GM06990 (cell line): ENCODE measurements around the gene SIGLEC1.

Experiments used
- DNase-seq: peaks from one replicate; pipeline ENCODE4 v3.0.0-alpha.2; 2011; ENCODE audit not compliant: insufficient read length; ENCODE audit errors: extremely low read depth
- H3K27me3 ChIP-seq: replicated peaks from 2 replicates; pipeline ENCODE4 v1.6.0; 2011; ENCODE audit warnings: low read length; ENCODE audit not compliant: control insufficient read depth, insufficient read depth
- H3K36me3 ChIP-seq: 2 replicates; pipeline ENCODE4 v1.5.1; 2011; ENCODE audit warnings: low read length; ENCODE audit not compliant: control insufficient read depth, insufficient read depth
- H3K4me3 ChIP-seq: replicated peaks from 2 replicates; pipeline ENCODE4 v1.5.1; 2011; ENCODE audit warnings: low read depth, mild to moderate bottlenecking, control low read depth, low read length
- CTCF ChIP-seq: IDR thresholded peaks from 2 replicates; pipeline ENCODE4 v1.5.1; 2011; ENCODE audit warnings: low read length, control low read depth, mild to moderate bottlenecking, inconsistent platforms; ENCODE audit not compliant: insufficient read depth, poor library complexity, severe bottlenecking

Gene SIGLEC1

GRCh38 chr20:3670945-3671344 lies 41.5 kb downstream of the SIGLEC1 start:
- no peaks in the 10 kb centered on the region; the same call in 1 of the 2 replicates for H3K27me3 ChIP-seq
- no peak for DNase-seq
- no peak for TF ChIP-seq CTCF
- H3K4me3 ChIP-seq, result no peak overlapping the region
- H3K36me3 ChIP-seq, result no peaks in the 10 kb centered on the region

GRCh38 chr20:3670511-3670910 lies 41.9 kb downstream of the SIGLEC1 start:
- no peaks in the 10 kb centered on the region; the same call in 1 of the 2 replicates for H3K27me3 ChIP-seq
- H3K4me3 ChIP-seq, result no peak overlapping the region
- DNase-seq, result no peak
- no peaks in the 10 kb centered on the region for H3K36me3 ChIP-seq
- TF ChIP-seq CTCF, result no peak

GRCh38 chr20:3669710-3670367 lies 42.6 kb downstream of the SIGLEC1 start:
- no peak for DNase-seq
- no peaks in the 10 kb centered on the region; the same call in 1 of the 2 replicates for H3K27me3 ChIP-seq
- no peak for TF ChIP-seq CTCF

GRCh38 chr20:3667434-3668037 lies 44.9 kb downstream of the SIGLEC1 start:
- Histone ChIP-seq H3K27me3 (peaks cover under 1% of the 10 kb centered on the region; the same call in 1 of the 2 replicates), H3K36me3 (no peaks in the 10 kb centered on the region), H3K4me3 (no peak overlapping the region)
- TF ChIP-seq CTCF, result no peak
- DNase-seq, result no peak

More at GRCh38 chr20:3669710-3670367, 42.6 kb downstream of the SIGLEC1 start:
- Histone ChIP-seq H3K4me3 (no peak overlapping the region), H3K36me3 (no peaks in the 10 kb centered on the region)

GRCh38 chr20:3663858-3664257 lies 48.5 kb downstream of the SIGLEC1 start:
- H3K4me3 ChIP-seq, result no peak overlapping the region
- peaks cover 2% of the 10 kb centered on the region; the same call in 1 of the 2 replicates for H3K27me3 ChIP-seq
- no peak for TF ChIP-seq CTCF
- no peaks in the 10 kb centered on the region for H3K36me3 ChIP-seq
- no peak for DNase-seq
